ENCODE measurements around the gene MEPE. TPM values are rescaled to one million over a fixed set of nuclear protein-coding genes. Genes with fewer than 3 reads are reported as not detected.

Gene MEPE
- total RNA-seq, 1 experiment from 2014 or later = not detected

Other genes starting within 250 kb of the MEPE start
- gene DSPP, start 224.4 kb upstream of the MEPE start, total RNA-seq (2014; rRNA removed; shearing (Covaris generic); ENCODE audit: low replicate concordance) = not detected in 2 replicates
- gene DMP1, start 182.7 kb upstream of the MEPE start, total RNA-seq (2014; rRNA removed; shearing (Covaris generic); ENCODE audit: low replicate concordance) = not detected in 2 replicates
- gene IBSP, start 33.4 kb upstream of the MEPE start, total RNA-seq (2014; rRNA removed; shearing (Covaris generic); ENCODE audit: low replicate concordance) = not detected in 2 replicates
- gene SPP1, start 142.7 kb downstream of the MEPE start, total RNA-seq (2014; rRNA removed; shearing (Covaris generic); ENCODE audit: low replicate concordance) = not detected in 2 replicates
- gene PKD2, start 174.7 kb downstream of the MEPE start, total RNA-seq (2014; rRNA removed; shearing (Covaris generic); ENCODE audit: low replicate concordance) = 9.0 and 14.2 TPM in 2 replicates

Data from MG63 (cell line).